GM06990 (cell line): Measurements from ENCODE around the gene JAML.

Experiments
- DNase-seq: peaks from one replicate; pipeline ENCODE4 v3.0.0-alpha.2; 2011; ENCODE audit not compliant: insufficient read length; ENCODE audit errors: extremely low read depth
- H3K27me3 ChIP-seq: replicated peaks from 2 replicates; pipeline ENCODE4 v1.6.0; 2011; ENCODE audit warnings: low read length; ENCODE audit not compliant: control insufficient read depth, insufficient read depth
- H3K36me3 ChIP-seq: 2 replicates; pipeline ENCODE4 v1.5.1; 2011; ENCODE audit warnings: low read length; ENCODE audit not compliant: control insufficient read depth, insufficient read depth
- H3K4me3 ChIP-seq: replicated peaks from 2 replicates; pipeline ENCODE4 v1.5.1; 2011; ENCODE audit warnings: low read depth, mild to moderate bottlenecking, control low read depth, low read length
- CTCF ChIP-seq: IDR thresholded peaks from 2 replicates; pipeline ENCODE4 v1.5.1; 2011; ENCODE audit warnings: low read length, control low read depth, mild to moderate bottlenecking, inconsistent platforms; ENCODE audit not compliant: insufficient read depth, poor library complexity, severe bottlenecking

JAML gene

GRCh38 chr11:118264569-118265465 lies 40.0 kb upstream of the JAML start:
- no peak for DNase-seq
- Histone ChIP-seq H3K4me3 (no peak overlapping the region), H3K27me3 (peaks cover 1% of the 10 kb centered on the region; the same call in 1 of the 2 replicates)

GRCh38 chr11:118263695-118264568 lies 39.1 kb upstream of the JAML start, which contains the start of gene MPZL2:
MPZL2 (minus strand) TSS chr11:118264297; CDS start chr11:118264153, 144 bp downstream.
- no peak within 1 kb of the TSS for H3K4me3 ChIP-seq
- no peak for DNase-seq
- H3K27me3 ChIP-seq, result peaks cover 1% of the 10 kb centered on the region; the same call in 1 of the 2 replicates
- H3K36me3 ChIP-seq, result no peaks in the 10 kb centered on the region
- no peak for TF ChIP-seq CTCF

More at GRCh38 chr11:118264569-118265465, 40.0 kb upstream of the JAML start:
- H3K36me3 ChIP-seq, result no peaks in the 10 kb centered on the region
- TF ChIP-seq CTCF, result no peak

- Histone ChIP-seq H3K27me3 (peaks cover 1% of the 10 kb centered on the region; the same call in 1 of the 2 replicates), H3K36me3 (no peaks in the 10 kb centered on the region), H3K4me3 (no peak overlapping the region)
- no peak for DNase-seq
- TF ChIP-seq CTCF, result no peak
Measured at GRCh38 chr11:118263112-118263511, 38.3 kb upstream of the JAML start.

- Histone ChIP-seq H3K36me3 (no peaks in the 10 kb centered on the region), H3K4me3 (no peak overlapping the region), H3K27me3 (peaks cover 1% of the 10 kb centered on the region; the same call in 1 of the 2 replicates)
- no peak for DNase-seq
- no peak for TF ChIP-seq CTCF
Measured at GRCh38 chr11:118260353-118260752, 35.5 kb upstream of the JAML start.

GRCh38 chr11:118259138-118259537 lies 34.3 kb upstream of the JAML start:
- DNase-seq, result no peak
- TF ChIP-seq CTCF, result no peak
- no peaks in the 10 kb centered on the region for H3K36me3 ChIP-seq
- no peak overlapping the region for H3K4me3 ChIP-seq
- 0 out of 2 replicates have a peak, but pooled peaks cover 1% of the 10 kb centered on the region for H3K27me3 ChIP-seq
